ENCODE results near the gene GAS2.

The GAS2 gene

GRCh38 chr11:22703591-22703990, 37.2 kb downstream of the GAS2 start:
- DNase-seq (ENCODE audit: low read depth), result peak; percentile 51
- no peak for TF ChIP-seq CTCF (conservative IDR thresholded peaks at IDR 0.05; ENCODE audit: low read depth, low read length)
- H3K4me3 ChIP-seq (ENCODE audit: low read length), result no peak overlapping the region

DNA sequence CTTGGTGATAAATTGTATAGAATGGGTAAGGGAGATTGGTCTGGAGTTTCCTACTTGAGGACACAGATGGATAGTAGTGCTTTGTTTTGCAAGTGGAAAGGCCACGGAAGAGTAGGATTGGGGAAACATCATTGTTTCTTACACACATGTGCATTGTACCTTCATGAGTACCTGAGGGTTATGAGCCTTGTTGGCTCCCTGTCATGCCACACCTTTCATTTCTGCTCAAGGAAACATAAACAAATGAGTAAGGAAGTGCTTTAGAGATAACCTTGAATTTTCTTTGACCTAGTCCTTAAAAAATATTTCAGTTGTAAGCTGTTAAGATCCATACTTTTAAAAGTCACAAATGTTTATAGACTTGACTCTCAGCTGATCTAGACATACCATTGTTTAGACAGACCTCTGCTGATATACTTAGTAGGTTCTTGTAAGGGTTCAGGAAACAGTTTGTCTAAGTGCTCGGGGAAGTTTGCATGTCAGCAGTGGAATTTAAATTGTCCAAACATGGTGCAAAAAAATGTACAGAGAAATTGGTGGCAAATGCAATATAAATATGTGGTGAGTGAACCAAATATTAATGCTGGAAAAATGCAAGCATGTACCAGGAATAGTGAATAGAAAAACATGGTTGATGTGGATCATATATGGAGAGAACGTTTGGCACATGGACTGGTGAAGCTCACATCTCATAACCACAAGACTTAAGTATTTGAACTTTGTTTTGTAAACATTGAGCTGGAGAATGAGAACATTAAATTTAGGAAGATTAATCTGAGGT, 40.9 kb downstream of the GAS2 start:
- H3K4me3 ChIP-seq (ENCODE audit: low read length), result no peak overlapping the region
- TF ChIP-seq CTCF (conservative IDR thresholded peaks at IDR 0.05; ENCODE audit: low read depth, low read length), result no peak
- no peak for DNase-seq (ENCODE audit: low read depth)

- TF ChIP-seq CTCF (conservative IDR thresholded peaks at IDR 0.05; ENCODE audit: low read depth, low read length), result no peak
- no peak for DNase-seq (ENCODE audit: low read depth)
- H3K4me3 ChIP-seq (ENCODE audit: low read length), result no peak overlapping the region
Measured at GRCh38 chr11:22711071-22711770, 44.8 kb downstream of the GAS2 start.

- H3K4me3 ChIP-seq (ENCODE audit: low read length), result no peak overlapping the region
- DNase-seq (ENCODE audit: low read depth), result no peak
- TF ChIP-seq CTCF (conservative IDR thresholded peaks at IDR 0.05; ENCODE audit: low read depth, low read length), result no peak
Measured at GRCh38 chr11:22711880-22712279, 45.5 kb downstream of the GAS2 start.

- no peak for DNase-seq (ENCODE audit: low read depth)
- no peak for TF ChIP-seq CTCF (conservative IDR thresholded peaks at IDR 0.05; ENCODE audit: low read depth, low read length)
- H3K4me3 ChIP-seq (ENCODE audit: low read length), result no peak overlapping the region
Measured at GRCh38 chr11:22713336-22713735, 46.9 kb downstream of the GAS2 start.

DNA sequence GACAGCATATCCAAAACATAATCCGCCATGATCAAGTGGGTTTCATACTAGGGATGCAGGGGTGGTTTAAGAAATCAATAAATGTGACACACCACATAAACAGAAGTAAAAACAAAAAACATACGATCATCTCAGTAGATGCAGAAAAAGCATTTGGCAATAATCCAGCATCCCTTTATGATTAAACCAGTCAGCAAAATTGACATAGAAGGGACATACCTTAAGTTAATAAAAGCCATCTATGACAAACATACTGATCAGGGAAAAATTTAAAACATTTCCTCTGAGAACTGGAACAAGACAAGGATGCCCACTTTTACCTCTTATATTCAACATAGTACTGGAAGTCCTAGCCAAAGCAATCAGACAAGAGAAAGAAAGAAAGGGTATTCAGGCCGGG, 49.6 kb downstream of the GAS2 start:
- no peak overlapping the region for H3K4me3 ChIP-seq (ENCODE audit: low read length)
- no peak for TF ChIP-seq CTCF (conservative IDR thresholded peaks at IDR 0.05; ENCODE audit: low read depth, low read length)
- DNase-seq (ENCODE audit: low read depth), result no peak

- TF ChIP-seq CTCF (conservative IDR thresholded peaks at IDR 0.05; ENCODE audit: low read depth, low read length), result no peak
- no peak overlapping the region for H3K4me3 ChIP-seq (ENCODE audit: low read length)
Measured at GRCh38 chr11:22720457-22720856, 54.0 kb downstream of the GAS2 start.

More at GRCh38 chr11:22720457-22720856, 54.0 kb downstream of the GAS2 start:
- no peak for DNase-seq (ENCODE audit: low read depth)
